ENCODE data around the gene CARD10. TPM values are rescaled to one million over a fixed set of nuclear protein-coding genes. Genes with fewer than 3 reads are reported as not detected.
A peak's percentile ranks its signal among the peaks of the same experiment; 100 is the strongest.

Gene CARD10
- total RNA-seq, 4 donors from 2014 or later = 4.0 to 14.0 (median 9.9) TPM

DNA sequence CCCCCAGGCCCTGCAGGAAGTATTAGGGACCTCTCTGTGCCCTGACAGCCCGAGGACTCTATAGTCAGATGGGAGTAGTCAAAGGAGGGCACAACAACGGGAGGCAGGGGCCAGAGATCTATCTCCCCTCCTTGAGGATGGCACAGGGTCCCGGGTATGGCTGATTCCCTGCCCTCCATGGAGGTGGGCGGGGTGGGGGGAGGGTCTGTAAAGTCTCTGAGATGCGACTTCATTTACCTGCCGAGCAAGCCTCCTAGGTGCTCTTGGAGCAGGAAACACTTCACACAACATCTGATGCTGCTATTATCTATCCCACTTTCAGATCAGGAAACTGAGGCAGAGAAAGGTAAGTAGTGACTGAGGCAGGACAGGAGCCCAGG, 40.3 kb upstream of the CARD10 start:
- H3K27ac ChIP-seq = peak overlapping the region; percentile 62 to 99 (median 92)
- H3K27me3 ChIP-seq = peaks cover 31% of the 10 kb centered on the region
- H3K9me3 ChIP-seq = no peaks in the 10 kb centered on the region
- no peak for ATAC-seq
- H3K4me1 ChIP-seq = peaks cover 0 to 51% (median 27%) of the 10 kb centered on the region in 3 donors
- WGBS, 2 donors (ENCODE audit: low coverage in 1 of 2) = 77% methylated on average over 3 of the region's 6 CpGs; no CpG with 5 or more reads in 1 of the 2 donors
- H3K4me3 ChIP-seq = peak overlapping the region; percentile 23 to 73
- H3K36me3 ChIP-seq = no peaks in the 10 kb centered on the region
- TF ChIP-seq, protein P1, sequence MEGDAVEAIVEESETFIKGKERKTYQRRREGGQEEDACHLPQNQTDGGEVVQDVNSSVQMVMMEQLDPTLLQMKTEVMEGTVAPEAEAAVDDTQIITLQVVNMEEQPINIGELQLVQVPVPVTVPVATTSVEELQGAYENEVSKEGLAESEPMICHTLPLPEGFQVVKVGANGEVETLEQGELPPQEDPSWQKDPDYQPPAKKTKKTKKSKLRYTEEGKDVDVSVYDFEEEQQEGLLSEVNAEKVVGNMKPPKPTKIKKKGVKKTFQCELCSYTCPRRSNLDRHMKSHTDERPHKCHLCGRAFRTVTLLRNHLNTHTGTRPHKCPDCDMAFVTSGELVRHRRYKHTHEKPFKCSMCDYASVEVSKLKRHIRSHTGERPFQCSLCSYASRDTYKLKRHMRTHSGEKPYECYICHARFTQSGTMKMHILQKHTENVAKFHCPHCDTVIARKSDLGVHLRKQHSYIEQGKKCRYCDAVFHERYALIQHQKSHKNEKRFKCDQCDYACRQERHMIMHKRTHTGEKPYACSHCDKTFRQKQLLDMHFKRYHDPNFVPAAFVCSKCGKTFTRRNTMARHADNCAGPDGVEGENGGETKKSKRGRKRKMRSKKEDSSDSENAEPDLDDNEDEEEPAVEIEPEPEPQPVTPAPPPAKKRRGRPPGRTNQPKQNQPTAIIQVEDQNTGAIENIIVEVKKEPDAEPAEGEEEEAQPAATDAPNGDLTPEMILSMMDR (IDR thresholded peaks at IDR 0.05) = no peak
- TF ChIP-seq POLR2A (IDR thresholded peaks at IDR 0.05) (no peak), EP300 (IDR thresholded peaks at IDR 0.05) (no peak), POLR2AphosphoS5 (IDR thresholded peaks at IDR 0.05) (no peak)

DNA sequence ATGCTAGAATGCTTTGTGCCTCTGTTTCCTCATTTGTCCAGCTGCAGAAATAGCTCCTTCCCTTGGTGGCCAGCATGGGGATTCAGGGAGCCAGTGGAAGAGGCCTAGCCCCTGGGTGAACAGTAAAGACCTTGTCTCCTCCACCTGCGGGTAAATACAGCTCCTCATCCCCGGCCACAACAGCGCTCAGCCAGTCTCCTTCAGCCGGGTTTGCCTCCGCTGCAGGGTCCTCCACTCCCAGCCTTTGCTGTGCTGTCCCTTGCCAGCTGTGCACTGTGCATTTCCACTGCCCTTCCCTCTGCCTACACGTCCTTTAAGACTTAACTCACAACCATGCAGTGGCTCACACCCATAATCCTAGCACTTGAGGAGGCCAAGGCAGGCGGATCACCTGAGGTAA, 39.6 kb upstream of the CARD10 start:
- TF ChIP-seq, protein P1 (IDR thresholded peaks at IDR 0.05) = no peak
- no peak for TF ChIP-seq POLR2AphosphoS5 (IDR thresholded peaks at IDR 0.05)
- TF ChIP-seq POLR2A (IDR thresholded peaks at IDR 0.05) = no peak
- no peak for TF ChIP-seq EP300 (IDR thresholded peaks at IDR 0.05)
- Histone ChIP-seq H3K27me3 (peaks cover 31% of the 10 kb centered on the region), H3K27ac (peak overlapping the region in 3 of 4 donors; percentile 20 to 99 (median 89)), H3K9me3 (no peaks in the 10 kb centered on the region), H3K4me3 (no peak overlapping the region), H3K4me1 (peaks cover 0 to 44% (median 21%) of the 10 kb centered on the region in 3 donors), H3K36me3 (no peaks in the 10 kb centered on the region)
- no peak for ATAC-seq
- WGBS, 2 donors (ENCODE audit: low coverage in 1 of 2) = 58 to 83% methylated on average over 5 of the region's 7 CpGs

DNA sequence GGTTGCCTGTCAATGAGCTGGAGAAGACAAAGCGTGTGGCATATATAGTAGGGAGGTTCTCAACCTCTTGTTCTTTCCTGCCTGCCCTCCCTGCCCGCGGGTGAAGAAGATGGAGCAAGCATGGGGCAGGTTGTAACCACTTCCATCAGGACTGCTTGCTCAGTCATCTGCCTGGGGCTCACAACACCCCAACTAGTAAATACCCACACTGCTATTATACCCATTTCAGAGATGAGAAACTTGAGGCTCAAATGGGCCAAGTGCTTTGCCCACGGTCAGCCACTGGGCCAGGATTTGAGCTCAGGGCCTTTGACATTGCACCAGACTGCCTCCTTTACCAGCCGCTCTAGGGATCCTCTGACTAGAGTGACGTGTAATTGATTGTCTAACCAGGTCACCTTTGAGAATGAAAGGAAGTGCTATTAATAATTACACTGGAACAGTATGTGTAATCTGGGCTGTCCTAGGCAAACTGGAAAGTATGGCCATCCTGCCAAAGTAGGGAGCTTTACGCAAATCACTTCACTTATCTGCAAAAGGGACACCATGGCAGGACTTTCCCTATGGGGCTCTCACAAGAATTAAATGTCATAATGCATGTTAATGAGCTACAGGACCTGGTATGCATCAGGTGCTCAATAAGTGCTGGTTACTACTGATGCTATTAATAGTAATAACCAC, 38.2 kb upstream of the CARD10 start:
- H3K27ac ChIP-seq = peak overlapping the region in 3 of 4 donors; percentile 8 to 99 (median 19)
- TF ChIP-seq, protein P1 (IDR thresholded peaks at IDR 0.05) = no peak
- no peak for TF ChIP-seq POLR2AphosphoS5 (IDR thresholded peaks at IDR 0.05)
- no peak for TF ChIP-seq EP300 (IDR thresholded peaks at IDR 0.05)
- no peak for TF ChIP-seq POLR2A (IDR thresholded peaks at IDR 0.05)
- no peak for ATAC-seq
- 80 to 89% methylated on average over 2 to 5 of the region's 7 CpGs for WGBS, 2 donors (ENCODE audit: low coverage in 1 of 2)
- no peaks in the 10 kb centered on the region for H3K9me3 ChIP-seq
- peaks cover 28% of the 10 kb centered on the region for H3K27me3 ChIP-seq
- H3K36me3 ChIP-seq = no peaks in the 10 kb centered on the region
- H3K4me3 ChIP-seq = no peak overlapping the region
- peaks cover 0 to 34% (median 13%) of the 10 kb centered on the region in 3 donors for H3K4me1 ChIP-seq

DNA sequence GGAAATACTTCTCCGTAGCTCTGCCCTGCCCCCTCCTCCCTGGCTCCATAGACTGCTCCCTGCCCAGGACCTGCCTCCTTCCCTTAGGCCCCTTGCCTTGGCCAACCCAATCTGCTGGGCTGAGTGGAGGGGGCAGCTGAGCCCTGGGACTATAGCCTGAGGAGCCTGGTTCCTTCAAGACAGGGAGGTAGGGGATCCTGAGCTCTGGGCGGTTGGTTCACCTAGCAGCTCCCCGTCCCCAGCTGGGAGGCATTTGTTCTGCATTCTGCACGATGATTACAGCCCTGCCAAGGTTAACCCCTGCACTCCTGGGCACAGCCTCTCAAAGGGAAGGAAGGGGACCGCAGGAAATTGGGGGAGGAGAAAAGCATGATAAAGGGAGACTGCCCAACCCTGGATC, 37.5 kb upstream of the CARD10 start:
- Histone ChIP-seq H3K9me3 (no peaks in the 10 kb centered on the region), H3K4me1 (peaks cover 0 to 34% (median 14%) of the 10 kb centered on the region in 3 donors), H3K36me3 (no peaks in the 10 kb centered on the region), H3K27me3 (peaks cover 21% of the 10 kb centered on the region), H3K4me3 (no peak overlapping the region), H3K27ac (peak overlapping the region in 2 of 4 donors; percentile 8 to 34)
- TF ChIP-seq EP300 (IDR thresholded peaks at IDR 0.05) (no peak), POLR2A (IDR thresholded peaks at IDR 0.05) (no peak), POLR2AphosphoS5 (IDR thresholded peaks at IDR 0.05) (no peak)
- TF ChIP-seq, protein P1 (IDR thresholded peaks at IDR 0.05) = no peak
- no peak for ATAC-seq
- 14 to 20% methylated on average over 2 to 4 of the region's 5 CpGs for WGBS, 2 donors (ENCODE audit: low coverage in 1 of 2)

DNA sequence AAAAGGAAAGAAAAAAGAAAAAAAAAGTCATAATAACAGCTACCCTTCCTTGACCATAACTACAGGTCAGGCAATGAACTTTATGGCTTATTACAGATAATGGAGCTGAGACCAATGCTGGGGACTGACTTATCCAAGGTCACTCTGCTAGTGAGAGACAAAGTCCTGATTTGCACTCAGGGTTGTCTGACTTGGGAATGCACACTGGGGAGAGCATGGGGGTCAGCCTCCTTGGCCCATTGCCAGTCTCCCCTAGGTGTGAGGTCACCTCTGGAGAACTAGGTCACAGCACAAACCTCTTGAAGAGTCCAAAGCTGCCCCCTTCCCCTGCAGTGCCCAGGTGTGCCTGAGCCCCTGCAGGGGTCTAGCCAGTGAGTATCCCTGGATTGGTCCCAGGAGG, 35.8 kb upstream of the CARD10 start:
- Histone ChIP-seq H3K4me1 (peaks cover 0 to 34% (median 18%) of the 10 kb centered on the region in 3 donors), H3K27ac (no peak overlapping the region), H3K27me3 (peaks cover 4% of the 10 kb centered on the region), H3K9me3 (no peaks in the 10 kb centered on the region), H3K4me3 (no peak overlapping the region), H3K36me3 (no peaks in the 10 kb centered on the region)
- no peak for ATAC-seq
- TF ChIP-seq, protein P1 (IDR thresholded peaks at IDR 0.05) = no peak
- TF ChIP-seq EP300 (IDR thresholded peaks at IDR 0.05) (no peak), POLR2A (IDR thresholded peaks at IDR 0.05) (no peak), POLR2AphosphoS5 (IDR thresholded peaks at IDR 0.05) (no peak)
